ENCODE results near the gene FOSB. TPM values are rescaled to one million over a fixed set of nuclear protein-coding genes. Genes with fewer than 3 reads are reported as not detected.

FOSB gene
- total and polyA plus RNA-seq, 2 donors (not counting 3 experiments of a cell fraction or from before 2014, with no cell fraction given): 2.0 to 10.7 TPM

- FAIRE-seq: no peak
- Histone ChIP-seq H2AFZ (ENCODE audit: low read depth, low read length) (no peak overlapping the region), H3K9me3 (replicated peaks; ENCODE audit: control insufficient read depth, insufficient read depth, low read length) (no peaks in the 10 kb centered on the region), H3K9me1 (replicated peaks; ENCODE audit: control insufficient read depth, extremely low read depth, insufficient read depth, low read length) (no peaks in the 10 kb centered on the region), H3K4me3 (replicated peaks in 1 of 3; ENCODE audit: insufficient read depth in 1 of 3, low read depth in 1 of 3, low read length in 3 of 3) (no peak overlapping the region), H3K79me2 (ENCODE audit: control insufficient read depth, insufficient read depth, low read length) (no peaks in the 10 kb centered on the region), H3K9ac (replicated peaks; ENCODE audit: extremely low read depth, insufficient read depth, low read length) (no peak overlapping the region), H3K27me3 (ENCODE audit: control insufficient read depth in 2 of 2, insufficient read depth in 2 of 2, low read length in 2 of 2) (no peaks in the 10 kb centered on the region), H3K36me3 (ENCODE audit: control insufficient read depth in 2 of 2, extremely low read depth in 1 of 2, insufficient read depth in 2 of 2, low read length in 2 of 2) (no peaks in the 10 kb centered on the region), H3K27ac (ENCODE audit: insufficient read depth, low read depth, low read length) (no peak overlapping the region), H3K4me2 (ENCODE audit: insufficient read depth, low read length) (no peak overlapping the region), H3K4me1 (ENCODE audit: control insufficient read depth, extremely low read depth, insufficient read depth, low read length) (peaks cover 3% of the 10 kb centered on the region), H4K20me1 (replicated peaks; ENCODE audit: control insufficient read depth, extremely low read depth, insufficient read depth, low read length) (no peaks in the 10 kb centered on the region)
- POLR2A ChIA-PET: no interaction called here
- no TSS peak for BruUV-seq (replicated peaks)
- TF ChIP-seq MAX (IDR thresholded peaks at IDR 0.05; ENCODE audit: insufficient read depth, insufficient read length) (no peak), POLR2AphosphoS5 (IDR thresholded peaks at IDR 0.05; ENCODE audit: insufficient read depth, low read depth, low read length) (no peak), CTCF (IDR thresholded peaks at IDR 0.05; ENCODE audit: extremely low read depth in 1 of 2, insufficient read depth in 1 of 2, low read depth in 1 of 2, low read length in 2 of 2) (no peak), FOS (IDR thresholded peaks at IDR 0.05; ENCODE audit: borderline replicate concordance, insufficient read depth, low read length) (no peak), JUN (IDR thresholded peaks at IDR 0.05; ENCODE audit: borderline replicate concordance, insufficient read depth, insufficient read length, low read depth) (no peak), GATA2 (IDR thresholded peaks at IDR 0.05; ENCODE audit: insufficient read depth, insufficient read length, low read depth, low read length) (no peak), EZH2 (IDR thresholded peaks at IDR 0.05; ENCODE audit: borderline replicate concordance, low read depth, low read length, severe bottlenecking) (no peak), MYC (IDR thresholded peaks at IDR 0.05; ENCODE audit: low read depth, low read length) (no peak), POLR2A (IDR thresholded peaks at IDR 0.05; ENCODE audit: low read depth, low read length) (no peak)
- dilution Hi-C loops (cut with MboI; ENCODE audit: extremely low pct_ligation_motif_present, low sequenced_read_pairs) (no loop called here), intact Hi-C loops (cut with micrococcal nuclease) (no loop called here)
- DNase-seq (ENCODE audit: low read depth, low spot score): no peak
- CTCF ChIA-PET: interaction anchor here (1.0 to 9.3 kb wide), 6 partner anchors 9 to 74 kb away, joined by 3 to 891 read pairs (median 4); no protein-coding TSS in a partner anchor
Observed at GRCh38 chr19:45476304-45476703, 8.5 kb downstream of the FOSB start.

All from endothelial cell of umbilical vein (primary cell).